Neural cell (in vitro differentiated cells): ENCODE data around the gene ACVR1. TPM values are rescaled to one million over a fixed set of nuclear protein-coding genes. Genes with fewer than 3 reads are reported as not detected.

Source experiments
- H2AFZ ChIP-seq: fragments of 200-600, 300-800 bp; sonication (generic), shearing (Covaris generic); 2 replicates; pipeline ENCODE4 v1.6.0; 2014; ENCODE audit warnings: low read depth, mild to moderate bottlenecking, antibody characterized with exemption, low read length, moderate library complexity
- H3F3A ChIP-seq: fragments of 200-600 bp; shearing (Covaris generic); 2 replicates; pipeline ENCODE4 v1.6.1; 2016; ENCODE audit warnings: mild to moderate bottlenecking, moderate library complexity, mixed read lengths, antibody characterized with exemption, low read length; ENCODE audit not compliant: insufficient read depth, poor library complexity, severe bottlenecking
- H3K27ac ChIP-seq: fragments of 200-600, 300-800 bp; sonication (generic), shearing (Covaris generic); 2 replicates; pipeline ENCODE4 v1.5.1; 2014; ENCODE audit warnings: mild to moderate bottlenecking, low read length, moderate library complexity
- H3K27me3 ChIP-seq: fragments of 300-800, 200-600 bp; sonication (generic), shearing (Covaris generic); 2 replicates; pipeline ENCODE4 v1.6.0; 2014; ENCODE audit warnings: mild to moderate bottlenecking, low read depth, low read length, moderate library complexity; ENCODE audit not compliant: insufficient read depth
- H3K36me3 ChIP-seq: fragments of 300-800, 200-600 bp; sonication (generic), shearing (Covaris generic); 2 replicates; pipeline ENCODE4 v1.5.1; 2014; ENCODE audit warnings: mild to moderate bottlenecking, antibody characterized with exemption, low read length, moderate library complexity; ENCODE audit not compliant: insufficient read depth
- H3K4me2 ChIP-seq: fragments of 300-800, 200-600 bp; sonication (generic), shearing (Covaris generic); 2 replicates; pipeline ENCODE4 v1.6.0; 2014; ENCODE audit warnings: mild to moderate bottlenecking, low read length
- H3K4me3 ChIP-seq: fragments of 300-800, 200-600 bp; sonication (generic), shearing (Covaris generic); 2 replicates; pipeline ENCODE4 v1.5.1; 2014; ENCODE audit warnings: mild to moderate bottlenecking, low read length, moderate library complexity
- H3K79me2 ChIP-seq: fragments of 200-600 bp; shearing (Covaris generic); replicated peaks from 2 replicates; pipeline ENCODE4 v1.6.0; 2014; ENCODE audit warnings: mild to moderate bottlenecking, low read length, moderate library complexity; ENCODE audit not compliant: insufficient read depth
- H3K9ac ChIP-seq: fragments of 300-800, 200-600 bp; sonication (generic), shearing (Covaris generic); 2 replicates; pipeline ENCODE4 v1.6.1; 2016; ENCODE audit warnings: mild to moderate bottlenecking, low read length, mixed read lengths
- H3K9me2 ChIP-seq: fragments of 200-600 bp; shearing (Covaris generic); 2 replicates; pipeline ENCODE4 v1.6.1; 2016; ENCODE audit warnings: mild to moderate bottlenecking, low read length, mixed read lengths; ENCODE audit not compliant: insufficient read depth
- H3K9me3 ChIP-seq: fragments of 200-600, 300-800 bp; sonication (generic), shearing (Covaris generic); 2 replicates; pipeline ENCODE4 v1.6.1; 2016; ENCODE audit warnings: mild to moderate bottlenecking, mixed run types, low read length, moderate library complexity, mixed read lengths
- H4K20me1 ChIP-seq: fragments of 200-600 bp; shearing (Covaris generic); 2 replicates; pipeline ENCODE4 v1.6.1; 2016; ENCODE audit warnings: mild to moderate bottlenecking, mixed run types; ENCODE audit not compliant: insufficient read depth
- CTCF ChIP-seq: fragments of 450-650 bp; IDR thresholded peaks from 2 replicates; pipeline ENCODE4 v1.5.1; 2014; ENCODE audit warnings: antibody characterized with exemption, mild to moderate bottlenecking, moderate library complexity; ENCODE audit not compliant: poor library complexity, severe bottlenecking
- EP300 ChIP-seq: fragments of 450-650 bp; conservative IDR thresholded peaks from 2 replicates; pipeline ENCODE4 v1.6.1; 2014; ENCODE audit warnings: antibody characterized with exemption, mild to moderate bottlenecking, moderate library complexity; ENCODE audit not compliant: poor library complexity, severe bottlenecking
- EZH2 ChIP-seq: fragments of 200-600, 300-800 bp; shearing (Covaris generic), sonication (generic); IDR thresholded peaks from 2 replicates; pipeline ENCODE4 v1.6.1; 2014; ENCODE audit warnings: antibody characterized with exemption, low read length, borderline replicate concordance, mild to moderate bottlenecking; ENCODE audit not compliant: insufficient read depth, poor library complexity, severe bottlenecking
- MXI1 ChIP-seq: fragments of 450-650 bp; conservative IDR thresholded peaks from 2 replicates; pipeline ENCODE4 v1.6.1; 2014; ENCODE audit warnings: antibody characterized with exemption, mild to moderate bottlenecking; ENCODE audit not compliant: poor library complexity, severe bottlenecking
- POLR2AphosphoS5 ChIP-seq: IDR thresholded peaks from 2 replicates; pipeline ENCODE4 v1.6.1; 2012
- RAD21 ChIP-seq: fragments of 450-650 bp; conservative IDR thresholded peaks from 2 replicates; pipeline ENCODE4 v1.6.1; 2014; ENCODE audit warnings: antibody characterized with exemption, mild to moderate bottlenecking, moderate library complexity
- REST ChIP-seq: IDR thresholded peaks from 2 replicates; pipeline ENCODE4 v1.6.1; 2012; ENCODE audit warnings: borderline replicate concordance
- SMC3 ChIP-seq: fragments of 450-650 bp; conservative IDR thresholded peaks from 2 replicates; pipeline ENCODE4 v1.6.1; 2014; ENCODE audit warnings: antibody characterized with exemption, mild to moderate bottlenecking, moderate library complexity; ENCODE audit not compliant: poor library complexity
- TAF1 ChIP-seq: IDR thresholded peaks from 2 replicates; pipeline ENCODE4 v1.6.1; 2012; ENCODE audit warnings: low read depth
- polyA plus RNA-seq: library from polyadenylated mRNA; depleted of rRNA; stranded (reverse); fragments of >200 nt; gene quantifications from 2 replicates; pipeline ENCODE4 v1.2.3, GENCODE V29; 2014

Gene ACVR1
- polyA plus RNA-seq, 1 donor from 2014 or later, result 4.0 TPM

GRCh38 chr2:157803952-157804351 is 72.2 kb downstream of the ACVR1 start:
- H3K27ac ChIP-seq, result no peak overlapping the region
- H3K9me3 ChIP-seq, result no peaks in the 10 kb centered on the region
- no peaks in the 10 kb centered on the region for H4K20me1 ChIP-seq
- H3K79me2 ChIP-seq, result no peaks in the 10 kb centered on the region
- no peak overlapping the region for H3K4me2 ChIP-seq
- no peaks in the 10 kb centered on the region for H3K27me3 ChIP-seq
- H3F3A ChIP-seq, result no peaks in the 10 kb centered on the region
- H2AFZ ChIP-seq, result no peak overlapping the region
- no peak for TF ChIP-seq REST
- no peak for TF ChIP-seq MXI1
- no peak for TF ChIP-seq RAD21
- TF ChIP-seq SMC3, result no peak
- TF ChIP-seq TAF1, result no peak
- TF ChIP-seq EP300, result no peak
- TF ChIP-seq POLR2AphosphoS5, result no peak
- no peak for TF ChIP-seq EZH2
- no peak overlapping the region for H3K4me3 ChIP-seq
- H3K36me3 ChIP-seq, result no peaks in the 10 kb centered on the region
- no peaks in the 10 kb centered on the region for H3K9me2 ChIP-seq
- no peak overlapping the region for H3K9ac ChIP-seq

GRCh38 chr2:157803476-157803875 is 72.7 kb downstream of the ACVR1 start:
- Histone ChIP-seq H3K9me3 (no peaks in the 10 kb centered on the region), H3K27ac (no peak overlapping the region), H3K9me2 (no peaks in the 10 kb centered on the region), H3K4me3 (no peak overlapping the region), H3K27me3 (no peaks in the 10 kb centered on the region), H3K79me2 (no peaks in the 10 kb centered on the region), H3K4me2 (no peak overlapping the region), H4K20me1 (no peaks in the 10 kb centered on the region), H3K36me3 (no peaks in the 10 kb centered on the region), H3F3A (no peaks in the 10 kb centered on the region), H3K9ac (no peak overlapping the region), H2AFZ (no peak overlapping the region)
- no peak for TF ChIP-seq EP300
- TF ChIP-seq POLR2AphosphoS5, result no peak
- no peak for TF ChIP-seq EZH2
- TF ChIP-seq RAD21, result no peak

GRCh38 chr2:157800838-157801495 is 75.2 kb downstream of the ACVR1 start:
- Histone ChIP-seq H3K9me2 (no peaks in the 10 kb centered on the region), H3K9me3 (no peaks in the 10 kb centered on the region), H3K9ac (no peak overlapping the region), H4K20me1 (no peaks in the 10 kb centered on the region), H3K79me2 (no peaks in the 10 kb centered on the region), H3K4me3 (no peak overlapping the region), H3K36me3 (no peaks in the 10 kb centered on the region), H3K27ac (no peak overlapping the region), H3F3A (no peaks in the 10 kb centered on the region), H3K4me2 (no peak overlapping the region), H2AFZ (no peak overlapping the region), H3K27me3 (no peaks in the 10 kb centered on the region)
- TF ChIP-seq TAF1 (no peak), EP300 (no peak), CTCF (no peak), POLR2AphosphoS5 (no peak), EZH2 (no peak), SMC3 (no peak), RAD21 (no peak), REST (no peak), MXI1 (no peak)
